GM12801 (cell line): ENCODE measurements around the gene DUS1L.

ENCODE experiments used
- CTCF ChIP-seq: IDR thresholded peaks from one replicate; pipeline ENCODE4 v1.5.1; 2011; ENCODE audit warnings: control low read depth; ENCODE audit not compliant: insufficient read length; ENCODE audit errors: extremely low read depth

Gene DUS1L

GRCh38 chr17:82094931-82095776 lies 29.6 kb upstream of the DUS1L start:
- no peak for TF ChIP-seq CTCF

GRCh38 chr17:82092995-82093751 lies 27.6 kb upstream of the DUS1L start:
- no peak for TF ChIP-seq CTCF

DNA sequence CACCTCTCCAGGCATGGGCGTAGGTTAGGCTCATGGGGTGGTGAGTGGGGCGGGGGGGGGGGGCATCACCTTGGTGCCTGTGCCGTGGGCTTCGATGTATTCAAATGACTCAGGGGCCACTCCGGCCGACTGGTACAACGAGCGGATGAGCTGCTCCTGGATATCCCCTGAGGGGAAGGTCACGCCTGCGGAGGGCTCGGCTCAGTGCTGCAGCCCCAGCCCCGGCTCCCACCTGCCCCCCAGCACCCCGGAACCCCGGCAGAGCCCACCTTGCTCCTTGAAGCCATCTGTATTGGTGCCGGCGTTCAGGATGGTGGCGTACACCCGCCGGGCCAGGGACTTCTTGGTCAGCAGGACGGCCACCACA lies 27.0 kb upstream of the DUS1L start:
- no peak for TF ChIP-seq CTCF

GRCh38 chr17:82092094-82092586 lies 26.5 kb upstream of the DUS1L start:
- TF ChIP-seq CTCF = no peak

- TF ChIP-seq CTCF = no peak
Observed at GRCh38 chr17:82091264-82092066, 25.9 kb upstream of the DUS1L start.

- no peak for TF ChIP-seq CTCF
Observed at GRCh38 chr17:82090549-82091263, 25.1 kb upstream of the DUS1L start.
